IMR-90 (cell line): ENCODE measurements around the gene TEC. TPM values are rescaled to one million over a fixed set of nuclear protein-coding genes. Genes with fewer than 3 reads are reported as not detected.

Source experiments
- ATAC-seq: fragments of 200-7000 bp; cut with Tn5 transposase; 2 replicates; pipeline ENCODE4 v1.9.1; 2020; ENCODE audit warnings: low read depth, mild to moderate bottlenecking, moderate library complexity
- BruUV-seq: library from RNA; stranded (reverse); fragments of 400-500 nt; replicated peaks from 2 replicates; lab custom pipeline; 2021; lab: Mats Ljungman, UMichigan
- CTCF ChIA-PET: fragments of 300-600 bp; formaldehyde crosslinking; extraction: SDS; loops from one replicate; lab custom pipeline; 2021; ENCODE audit warnings: antibody characterized with exemption; lab: Yijun Ruan, JAX
- POLR2A ChIA-PET: fragments of 300-600 bp; sonication (Branson Sonifier 250); formaldehyde crosslinking; loops from one replicate; lab custom pipeline; 2022; ENCODE audit warnings: antibody characterized with exemption; ENCODE audit not compliant: unreplicated experiment; lab: Charles Lee
- DNase-seq: peaks from one replicate; pipeline ENCODE4 v3.0.0; 2013
- H2AFZ ChIP-seq: replicated peaks from 2 replicates; pipeline ENCODE3; 2013; ENCODE audit warnings: low read length, mild to moderate bottlenecking; ENCODE audit not compliant: poor library complexity
- H2AK5ac ChIP-seq: 2 replicates; pipeline ENCODE4 v1.6.1; 2013; ENCODE audit warnings: low read depth, low read length, inconsistent platforms
- H2AK9ac ChIP-seq: replicated peaks from 2 replicates; pipeline ENCODE3; 2013; ENCODE audit warnings: mild to moderate bottlenecking, low read depth, low read length, moderate library complexity; ENCODE audit not compliant: poor library complexity
- H2BK120ac ChIP-seq: 2 replicates; pipeline ENCODE4 v1.6.1; 2013; ENCODE audit warnings: low read depth, low read length, inconsistent platforms
- H2BK15ac ChIP-seq: 3 replicates; pipeline ENCODE4 v1.6.1; 2013; ENCODE audit warnings: low read depth, low read length, inconsistent platforms
- H2BK20ac ChIP-seq: 2 replicates; pipeline ENCODE4 v1.6.1; 2013; ENCODE audit warnings: low read depth, mild to moderate bottlenecking, inconsistent platforms, low read length, moderate library complexity
- H2BK5ac ChIP-seq: 2 replicates; pipeline ENCODE4 v1.6.1; 2013; ENCODE audit warnings: mild to moderate bottlenecking, low read depth, low read length, inconsistent platforms; ENCODE audit not compliant: poor library complexity, severe bottlenecking
- H3K14ac ChIP-seq: replicated peaks from 2 replicates; pipeline ENCODE4 v1.6.1; 2013; ENCODE audit warnings: low read depth, low read length, inconsistent platforms
- H3K18ac ChIP-seq: 2 replicates; pipeline ENCODE4 v1.6.1; 2013; ENCODE audit warnings: low read depth, low read length, control low read depth
- H3K23ac ChIP-seq: 2 replicates; pipeline ENCODE4 v1.6.1; 2013; ENCODE audit warnings: low read depth, low read length, inconsistent platforms
- H3K27ac ChIP-seq: 2 replicates; pipeline ENCODE4 v1.5.1; 2013; ENCODE audit warnings: mild to moderate bottlenecking, control low read depth, low read length; ENCODE audit not compliant: insufficient read depth
- H3K27me3 ChIP-seq: 2 replicates; pipeline ENCODE4 v1.6.1; 2013; ENCODE audit warnings: low read length; ENCODE audit not compliant: control insufficient read depth, insufficient read depth
- H3K36me3 ChIP-seq: 2 replicates; pipeline ENCODE4 v1.6.1; 2013; ENCODE audit warnings: low read length, mixed read lengths; ENCODE audit not compliant: control insufficient read depth, insufficient read depth
- H3K4ac ChIP-seq: 2 replicates; pipeline ENCODE4 v1.6.1; 2013; ENCODE audit warnings: low read depth, low read length, inconsistent platforms
- H3K4me1 ChIP-seq: 2 replicates; pipeline ENCODE4 v1.6.1; 2013; ENCODE audit warnings: low read length, mixed read lengths; ENCODE audit not compliant: control insufficient read depth, insufficient read depth
- H3K4me2 ChIP-seq: 2 replicates; pipeline ENCODE4 v1.6.1; 2013; ENCODE audit warnings: low read depth, mild to moderate bottlenecking, control low read depth, low read length, moderate library complexity
- H3K4me3 ChIP-seq: 2 replicates; pipeline ENCODE4 v1.5.1; 2013; ENCODE audit warnings: low read depth, mild to moderate bottlenecking, control low read depth, low read length, moderate library complexity; ENCODE audit not compliant: insufficient read depth
- H3K56ac ChIP-seq: 2 replicates; pipeline ENCODE4 v1.6.1; 2013; ENCODE audit warnings: low read length, inconsistent platforms; ENCODE audit not compliant: insufficient read depth; ENCODE audit errors: extremely low read depth
- H3K79me1 ChIP-seq, 2 experiments: 2 replicates each; pipeline ENCODE4 v1.6.1; 2013; ENCODE audit warnings: low read length in 2 of 2, inconsistent platforms in 1 of 2, low read depth in 1 of 2
- H3K9ac ChIP-seq: 2 replicates; pipeline ENCODE4 v1.6.1; 2013; ENCODE audit warnings: low read depth, low read length, control low read depth
- H3K9me1 ChIP-seq: 2 replicates; pipeline ENCODE4 v1.6.1; 2013; ENCODE audit warnings: low read length, inconsistent platforms; ENCODE audit not compliant: insufficient read depth
- H3K9me3 ChIP-seq: 2 replicates; pipeline ENCODE4 v1.6.1; 2013; ENCODE audit warnings: low read length; ENCODE audit not compliant: control insufficient read depth, insufficient read depth
- H4K20me1 ChIP-seq: 2 replicates; pipeline ENCODE4 v1.6.1; 2013; ENCODE audit warnings: low read length, inconsistent platforms; ENCODE audit not compliant: insufficient read depth
- H4K5ac ChIP-seq: 2 replicates; pipeline ENCODE4 v1.6.1; 2013; ENCODE audit warnings: mild to moderate bottlenecking, low read depth, low read length, control low read depth
- H4K8ac ChIP-seq, 2 experiments: 2 replicates each; pipeline ENCODE4 v1.6.1; 2013; ENCODE audit warnings: low read depth in 2 of 2, low read length in 2 of 2, control low read depth in 1 of 2, inconsistent platforms in 1 of 2
- H4K91ac ChIP-seq: 2 replicates; pipeline ENCODE4 v1.6.1; 2013; ENCODE audit warnings: low read depth, low read length, inconsistent platforms; ENCODE audit not compliant: insufficient read depth
- BHLHE40 ChIP-seq: fragments of 150-350 bp; IDR thresholded peaks from 2 replicates; pipeline ENCODE4 v1.6.1; 2016; ENCODE audit warnings: mild to moderate bottlenecking, low read depth, low read length
- CEBPB ChIP-seq: IDR thresholded peaks from 2 replicates; pipeline ENCODE4 v1.6.1; 2012; ENCODE audit warnings: low read depth, low read length, improper control_type of control experiment
- CHD1 ChIP-seq: IDR thresholded peaks from 2 replicates; pipeline ENCODE4 v1.6.1; 2012; ENCODE audit warnings: low read depth, low read length, improper control_type of control experiment
- ELK1 ChIP-seq: fragments of 150-350 bp; IDR thresholded peaks from 2 replicates; pipeline ENCODE4 v1.6.1; 2016; ENCODE audit warnings: low read depth, mild to moderate bottlenecking, low read length, moderate library complexity, borderline replicate concordance
- FOS ChIP-seq: fragments of 150-350 bp; IDR thresholded peaks from 2 replicates; pipeline ENCODE4 v1.6.1; 2016; ENCODE audit warnings: low read depth, low read length
- MAFK ChIP-seq: IDR thresholded peaks from 2 replicates; pipeline ENCODE4 v1.6.1; 2012; ENCODE audit warnings: low read depth, low read length, improper control_type of control experiment
- MAZ ChIP-seq: IDR thresholded peaks from 2 replicates; pipeline ENCODE4 v1.6.1; 2012; ENCODE audit warnings: low read depth, mild to moderate bottlenecking, low read length, improper control_type of control experiment, moderate library complexity, borderline replicate concordance
- MXI1 ChIP-seq: IDR thresholded peaks from 2 replicates; pipeline ENCODE4 v1.6.1; 2012; ENCODE audit warnings: low read depth, mild to moderate bottlenecking, low read length, moderate library complexity, borderline replicate concordance
- NFE2L2 ChIP-seq: fragments of 150-350 bp; IDR thresholded peaks from 2 replicates; pipeline ENCODE4 v1.6.1; 2016; ENCODE audit warnings: low read depth, mild to moderate bottlenecking, low read length
- POLR2A ChIP-seq: IDR thresholded peaks from 2 replicates; pipeline ENCODE4 v1.6.1; 2012; ENCODE audit warnings: mild to moderate bottlenecking, low read depth, low read length
- RAD21 ChIP-seq: IDR thresholded peaks from 2 replicates; pipeline ENCODE4 v1.6.1; 2012; ENCODE audit warnings: low read length, improper control_type of control experiment
- RCOR1 ChIP-seq: IDR thresholded peaks from 2 replicates; pipeline ENCODE4 v1.6.1; 2012; ENCODE audit warnings: mild to moderate bottlenecking, low read length, improper control_type of control experiment; ENCODE audit not compliant: insufficient replicate concordance
- RFX5 ChIP-seq: IDR thresholded peaks from 2 replicates; pipeline ENCODE4 v1.8.0; 2012; ENCODE audit warnings: low read depth, mild to moderate bottlenecking, low read length, moderate library complexity
- SMC3 ChIP-seq: fragments of 150-350 bp; IDR thresholded peaks from 2 replicates; pipeline ENCODE4 v1.6.1; 2016; ENCODE audit warnings: low read depth, mild to moderate bottlenecking, antibody characterized with exemption, low read length, moderate library complexity
- WGBS, 2 experiments: methylation state at CpG; one replicate each; pipeline versions ENCODE4 v1.1.5 to v1.1.7; 2013; ENCODE audit warnings: missing lambda C conversion rate in 2 of 2; ENCODE audit not compliant: insufficient read length in 1 of 2; ENCODE audit errors: extremely low coverage in 2 of 2; 5-methylcytosine and 5-hydroxymethylcytosine counted together
- dilution Hi-C: fragments of 300-500 bp; cut with HindIII; formaldehyde crosslinking; loops from one replicate; pipeline ENCODE4 v1.14.3; 2018; ENCODE audit warnings: low sequenced_read_pairs; ENCODE audit not compliant: unreplicated experiment
- in situ Hi-C: fragments of 300-500 bp; cut with MboI; formaldehyde crosslinking; loops from 3 replicates; pipeline ENCODE4 v1.14.3; 2019; ENCODE audit warnings: low sequenced_read_pairs, inconsistent platforms, mixed read lengths
- intact Hi-C: fragments of 100-400 bp; cut with micrococcal nuclease; formaldehyde crosslinking; loops from 2 replicates; pipeline ENCODE4 v1.10.0; 2022
- polyA plus RNA-seq, 3 experiments: library from polyadenylated mRNA; depleted of rRNA; stranded (reverse); fragments of >200 nt; gene quantifications; 2 replicates each; pipeline ENCODE4 v1.2.3, GENCODE V29; 2012; ENCODE audit warnings: low replicate concordance in 1 of 3
- total RNA-seq: library from RNA; depleted of rRNA; stranded (reverse); fragments of >200 nt; gene quantifications from 2 replicates; pipeline ENCODE4 v1.2.3, GENCODE V29; 2012
- TF ChIP-seq, protein P1 (sequence below): conservative IDR thresholded peaks from 2 replicates; pipeline ENCODE4 v1.5.1; 2012; ENCODE audit warnings: mild to moderate bottlenecking, low read depth, low read length, improper control_type of control experiment
- TF ChIP-seq, protein P2 (sequence below): fragments of 150-350 bp; IDR thresholded peaks from 2 replicates; pipeline ENCODE4 v1.6.1; 2017; ENCODE audit warnings: mild to moderate bottlenecking, antibody characterized with exemption, low read length, low read depth

Gene TEC
- total and polyA plus RNA-seq, 2 of the 4 experiments (the other 2 are of a cell fraction): 0.39 to 0.54 TPM

GRCh38 chr4:48244665-48245064, 25.0 kb downstream of the TEC start:
- H3K14ac ChIP-seq: no peak overlapping the region
- H3K27ac ChIP-seq: no peak overlapping the region
- no peaks in the 10 kb centered on the region for H3K9me1 ChIP-seq
- no CpG with 5 or more reads among the region's 4 CpGs for WGBS, 2 experiments
- H3K56ac ChIP-seq: no peak overlapping the region
- no peak overlapping the region for H2BK120ac ChIP-seq
- no peak overlapping the region for H3K4me2 ChIP-seq
- no peak overlapping the region for H2BK20ac ChIP-seq
- ChIA-PET CTCF (no interaction called here), POLR2A (no interaction called here)
- no peaks in the 10 kb centered on the region for H3K36me3 ChIP-seq
- H4K5ac ChIP-seq: no peak overlapping the region
- H3K9me3 ChIP-seq: no peaks in the 10 kb centered on the region
- no peak overlapping the region for H4K91ac ChIP-seq
- no TSS peak for BruUV-seq
- no peak overlapping the region for H3K4ac ChIP-seq
- no peak overlapping the region for H3K4me3 ChIP-seq
- H3K27me3 ChIP-seq: peaks cover 1% of the 10 kb centered on the region; the same call in 1 of the 2 replicates
- no peak for ATAC-seq
- no peak overlapping the region for H2BK5ac ChIP-seq
- H3K4me1 ChIP-seq: no peaks in the 10 kb centered on the region
- no peak overlapping the region for H3K9ac ChIP-seq
- no peak overlapping the region for H2AK9ac ChIP-seq
- H4K8ac ChIP-seq: no peak overlapping the region
- dilution Hi-C loops: no loop called here
- no peaks in the 10 kb centered on the region; a peak in 1 of 4 replicates for H3K79me1 ChIP-seq
- H3K23ac ChIP-seq: no peak overlapping the region
- no peak overlapping the region for H2AFZ ChIP-seq
- DNase-seq: no peak
- intact Hi-C loops: loop anchor here (5.0 kb wide), 1 partner anchor 37 kb away; no protein-coding TSS in a partner anchor
- TF ChIP-seq CHD1 (no peak), MXI1 (no peak), FOS (no peak), ELK1 (no peak), POLR2A (no peak), SMC3 (no peak), BHLHE40 (no peak), NFE2L2 (no peak), MAFK (no peak), MAZ (no peak), RCOR1 (no peak), RAD21 (no peak), RFX5 (no peak), CEBPB (no peak)
- TF ChIP-seq, protein P1, sequence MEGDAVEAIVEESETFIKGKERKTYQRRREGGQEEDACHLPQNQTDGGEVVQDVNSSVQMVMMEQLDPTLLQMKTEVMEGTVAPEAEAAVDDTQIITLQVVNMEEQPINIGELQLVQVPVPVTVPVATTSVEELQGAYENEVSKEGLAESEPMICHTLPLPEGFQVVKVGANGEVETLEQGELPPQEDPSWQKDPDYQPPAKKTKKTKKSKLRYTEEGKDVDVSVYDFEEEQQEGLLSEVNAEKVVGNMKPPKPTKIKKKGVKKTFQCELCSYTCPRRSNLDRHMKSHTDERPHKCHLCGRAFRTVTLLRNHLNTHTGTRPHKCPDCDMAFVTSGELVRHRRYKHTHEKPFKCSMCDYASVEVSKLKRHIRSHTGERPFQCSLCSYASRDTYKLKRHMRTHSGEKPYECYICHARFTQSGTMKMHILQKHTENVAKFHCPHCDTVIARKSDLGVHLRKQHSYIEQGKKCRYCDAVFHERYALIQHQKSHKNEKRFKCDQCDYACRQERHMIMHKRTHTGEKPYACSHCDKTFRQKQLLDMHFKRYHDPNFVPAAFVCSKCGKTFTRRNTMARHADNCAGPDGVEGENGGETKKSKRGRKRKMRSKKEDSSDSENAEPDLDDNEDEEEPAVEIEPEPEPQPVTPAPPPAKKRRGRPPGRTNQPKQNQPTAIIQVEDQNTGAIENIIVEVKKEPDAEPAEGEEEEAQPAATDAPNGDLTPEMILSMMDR: no peak
- TF ChIP-seq, protein P2, sequence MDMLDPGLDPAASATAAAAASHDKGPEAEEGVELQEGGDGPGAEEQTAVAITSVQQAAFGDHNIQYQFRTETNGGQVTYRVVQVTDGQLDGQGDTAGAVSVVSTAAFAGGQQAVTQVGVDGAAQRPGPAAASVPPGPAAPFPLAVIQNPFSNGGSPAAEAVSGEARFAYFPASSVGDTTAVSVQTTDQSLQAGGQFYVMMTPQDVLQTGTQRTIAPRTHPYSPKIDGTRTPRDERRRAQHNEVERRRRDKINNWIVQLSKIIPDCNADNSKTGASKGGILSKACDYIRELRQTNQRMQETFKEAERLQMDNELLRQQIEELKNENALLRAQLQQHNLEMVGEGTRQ: no peak
- in situ Hi-C loops: no loop called here
- no peaks in the 10 kb centered on the region for H4K20me1 ChIP-seq
- no peak overlapping the region for H3K18ac ChIP-seq
- no peak overlapping the region for H2BK15ac ChIP-seq
- H2AK5ac ChIP-seq: no peak overlapping the region
